ENCODE measurements around the gene CYB5R3.

The CYB5R3 gene

GRCh38 chr22:42632096-42632495, 17.1 kb downstream of the CYB5R3 start:
- DNase-seq (ENCODE audit: low read depth, low spot score): no peak
- H3K36me3 ChIP-seq (ENCODE audit: control insufficient read depth, insufficient read depth, low read length): peaks cover 16% of the 10 kb centered on the region
- H3K27ac ChIP-seq (ENCODE audit: low read length): no peak overlapping the region
- H3K4me1 ChIP-seq (ENCODE audit: control insufficient read depth, insufficient read depth, low read length): no peaks in the 10 kb centered on the region
- no CpG with 5 or more reads among the region's 13 CpGs for WGBS (ENCODE audit: insufficient coverage, insufficient read length)
- H3K4me3 ChIP-seq (ENCODE audit: low read length): no peak overlapping the region
- H3K27me3 ChIP-seq (ENCODE audit: control insufficient read depth, insufficient read depth, low read length): no peaks in the 10 kb centered on the region
- H3K9me3 ChIP-seq (ENCODE audit: control insufficient read depth, insufficient read depth, low read length): no peaks in the 10 kb centered on the region

GRCh38 chr22:42630901-42631602, 18.1 kb downstream of the CYB5R3 start:
- no CpG with 5 or more reads among the region's 28 CpGs for WGBS (ENCODE audit: insufficient coverage, insufficient read length)
- Histone ChIP-seq H3K27me3 (ENCODE audit: control insufficient read depth, insufficient read depth, low read length) (no peaks in the 10 kb centered on the region), H3K4me3 (ENCODE audit: low read length) (no peak overlapping the region), H3K36me3 (ENCODE audit: control insufficient read depth, insufficient read depth, low read length) (peaks cover 25% of the 10 kb centered on the region), H3K4me1 (ENCODE audit: control insufficient read depth, insufficient read depth, low read length) (no peaks in the 10 kb centered on the region), H3K9me3 (ENCODE audit: control insufficient read depth, insufficient read depth, low read length) (no peaks in the 10 kb centered on the region), H3K27ac (ENCODE audit: low read length) (no peak overlapping the region)
- DNase-seq (ENCODE audit: low read depth, low spot score): no peak

DNA sequence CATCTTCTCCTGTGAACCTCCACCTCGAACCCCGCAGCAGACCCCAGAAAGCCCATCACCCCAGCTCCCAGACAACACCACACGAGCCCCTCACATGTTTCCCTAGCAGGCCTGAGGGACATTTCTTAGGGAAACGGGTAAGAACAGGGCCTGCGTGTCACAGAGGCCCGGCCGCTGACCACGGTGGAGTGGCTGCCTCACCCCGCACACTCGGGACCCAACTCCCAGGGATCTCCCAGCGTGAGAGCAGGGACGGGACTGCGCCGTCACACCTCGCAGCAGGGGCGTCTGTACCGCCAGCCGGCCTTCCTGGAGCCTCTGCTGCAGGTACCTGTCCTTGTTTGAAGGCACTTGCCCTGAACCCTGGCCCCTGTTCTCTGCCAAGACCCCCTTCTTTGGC, 19.0 kb downstream of the CYB5R3 start:
- WGBS (ENCODE audit: insufficient coverage, insufficient read length): no CpG with 5 or more reads among the region's 18 CpGs
- Histone ChIP-seq H3K36me3 (ENCODE audit: control insufficient read depth, insufficient read depth, low read length) (peaks cover 25% of the 10 kb centered on the region), H3K9me3 (ENCODE audit: control insufficient read depth, insufficient read depth, low read length) (no peaks in the 10 kb centered on the region), H3K27me3 (ENCODE audit: control insufficient read depth, insufficient read depth, low read length) (no peaks in the 10 kb centered on the region), H3K4me1 (ENCODE audit: control insufficient read depth, insufficient read depth, low read length) (no peaks in the 10 kb centered on the region), H3K4me3 (ENCODE audit: low read length) (no peak overlapping the region), H3K27ac (ENCODE audit: low read length) (no peak overlapping the region)
- no peak for DNase-seq (ENCODE audit: low read depth, low spot score)

- WGBS (ENCODE audit: insufficient coverage, insufficient read length): no CpG with 5 or more reads among the region's 9 CpGs
- no peaks in the 10 kb centered on the region for H3K4me1 ChIP-seq (ENCODE audit: control insufficient read depth, insufficient read depth, low read length)
- no peaks in the 10 kb centered on the region for H3K27me3 ChIP-seq (ENCODE audit: control insufficient read depth, insufficient read depth, low read length)
- H3K4me3 ChIP-seq (ENCODE audit: low read length): no peak overlapping the region
- no peak for DNase-seq (ENCODE audit: low read depth, low spot score)
- H3K9me3 ChIP-seq (ENCODE audit: control insufficient read depth, insufficient read depth, low read length): no peaks in the 10 kb centered on the region
- peaks cover 25% of the 10 kb centered on the region for H3K36me3 ChIP-seq (ENCODE audit: control insufficient read depth, insufficient read depth, low read length)
- H3K27ac ChIP-seq (ENCODE audit: low read length): no peak overlapping the region
Observed at GRCh38 chr22:42627981-42628380, 21.2 kb downstream of the CYB5R3 start.

DNA sequence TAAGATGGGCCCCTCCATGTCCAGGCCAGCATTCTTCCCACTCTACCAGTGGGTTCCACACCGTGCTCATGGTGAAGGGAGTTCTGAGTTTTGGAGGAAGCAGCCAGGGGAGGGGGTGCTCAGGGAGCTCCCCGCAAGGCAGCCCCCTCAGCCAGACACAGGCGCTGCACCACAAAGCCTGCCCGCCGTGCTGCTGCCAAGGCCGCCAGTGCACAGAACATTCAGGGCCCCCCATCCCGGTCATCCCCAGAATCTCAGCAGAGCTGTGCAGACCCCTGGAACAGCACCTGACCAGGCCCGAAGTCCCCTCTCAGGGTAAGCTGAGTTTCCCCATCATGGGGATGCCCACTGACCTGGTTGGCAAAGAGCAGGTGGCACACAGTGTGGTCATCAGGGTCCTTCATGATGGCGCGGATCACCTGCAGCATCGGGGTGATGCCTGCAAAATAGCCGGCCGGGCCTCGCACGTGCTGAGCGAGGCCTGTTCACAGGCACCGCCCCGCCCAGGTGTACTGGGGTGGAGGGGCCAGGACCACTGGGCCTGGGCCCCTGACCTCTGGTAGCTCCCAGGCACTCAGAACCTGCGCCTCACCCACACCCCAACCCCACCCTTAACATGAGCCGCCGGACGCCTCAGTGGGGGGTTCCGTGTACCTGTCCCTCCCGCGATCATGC, 22.1 kb downstream of the CYB5R3 start:
- no peak overlapping the region for H3K27ac ChIP-seq (ENCODE audit: low read length)

GRCh38 chr22:42626431-42626830, 22.8 kb downstream of the CYB5R3 start:
- DNase-seq (ENCODE audit: low read depth, low spot score): no peak
- no peaks in the 10 kb centered on the region for H3K4me1 ChIP-seq (ENCODE audit: control insufficient read depth, insufficient read depth, low read length)
- H3K4me3 ChIP-seq (ENCODE audit: low read length): no peak overlapping the region
- no peak overlapping the region for H3K27ac ChIP-seq (ENCODE audit: low read length)
- WGBS (ENCODE audit: insufficient coverage, insufficient read length): no CpG with 5 or more reads among the region's 7 CpGs
- no peaks in the 10 kb centered on the region for H3K27me3 ChIP-seq (ENCODE audit: control insufficient read depth, insufficient read depth, low read length)
- H3K9me3 ChIP-seq (ENCODE audit: control insufficient read depth, insufficient read depth, low read length): no peaks in the 10 kb centered on the region
- peaks cover 25% of the 10 kb centered on the region for H3K36me3 ChIP-seq (ENCODE audit: control insufficient read depth, insufficient read depth, low read length)

More for the DNA sequence above, 22.1 kb downstream of the CYB5R3 start:
- no peaks in the 10 kb centered on the region for H3K9me3 ChIP-seq (ENCODE audit: control insufficient read depth, insufficient read depth, low read length)
- H3K4me3 ChIP-seq (ENCODE audit: low read length): no peak overlapping the region
- H3K4me1 ChIP-seq (ENCODE audit: control insufficient read depth, insufficient read depth, low read length): no peaks in the 10 kb centered on the region
- H3K27me3 ChIP-seq (ENCODE audit: control insufficient read depth, insufficient read depth, low read length): no peaks in the 10 kb centered on the region
- peaks cover 25% of the 10 kb centered on the region for H3K36me3 ChIP-seq (ENCODE audit: control insufficient read depth, insufficient read depth, low read length)
- WGBS (ENCODE audit: insufficient coverage, insufficient read length): no CpG with 5 or more reads among the region's 25 CpGs
- no peak for DNase-seq (ENCODE audit: low read depth, low spot score)

DNA sequence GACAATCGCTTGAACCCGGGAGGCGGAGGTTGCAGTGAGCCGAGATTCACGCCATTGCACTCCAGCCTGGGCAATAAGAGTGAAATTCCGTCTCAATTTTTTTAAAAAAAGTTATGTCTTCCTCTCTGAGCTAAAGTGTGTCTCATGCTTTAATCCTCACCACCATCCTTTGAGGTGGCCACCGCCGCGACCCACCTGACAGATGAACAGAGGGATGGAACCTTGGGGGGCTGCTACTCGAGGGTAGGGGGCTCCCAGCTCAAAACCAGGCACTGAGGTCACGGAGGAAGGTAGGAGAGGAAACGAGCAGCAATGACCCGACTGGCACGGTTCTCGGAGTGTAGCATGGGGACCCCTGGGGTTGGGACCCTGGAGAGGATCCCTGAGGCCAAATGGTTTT, 23.8 kb downstream of the CYB5R3 start:
- no peak for DNase-seq (ENCODE audit: low read depth, low spot score)
- no peaks in the 10 kb centered on the region for H3K4me1 ChIP-seq (ENCODE audit: control insufficient read depth, insufficient read depth, low read length)
- no peaks in the 10 kb centered on the region for H3K9me3 ChIP-seq (ENCODE audit: control insufficient read depth, insufficient read depth, low read length)
- peaks cover 21% of the 10 kb centered on the region for H3K36me3 ChIP-seq (ENCODE audit: control insufficient read depth, insufficient read depth, low read length)
- H3K27ac ChIP-seq (ENCODE audit: low read length): no peak overlapping the region
- H3K4me3 ChIP-seq (ENCODE audit: low read length): no peak overlapping the region
- no CpG with 5 or more reads among the region's 15 CpGs for WGBS (ENCODE audit: insufficient coverage, insufficient read length)
- no peaks in the 10 kb centered on the region for H3K27me3 ChIP-seq (ENCODE audit: control insufficient read depth, insufficient read depth, low read length)

- no peaks in the 10 kb centered on the region for H3K9me3 ChIP-seq (ENCODE audit: control insufficient read depth, insufficient read depth, low read length)
- no peak overlapping the region for H3K4me3 ChIP-seq (ENCODE audit: low read length)
- DNase-seq (ENCODE audit: low read depth, low spot score): no peak
- no peaks in the 10 kb centered on the region for H3K4me1 ChIP-seq (ENCODE audit: control insufficient read depth, insufficient read depth, low read length)
- H3K36me3 ChIP-seq (ENCODE audit: control insufficient read depth, insufficient read depth, low read length): peaks cover 21% of the 10 kb centered on the region
- no peak overlapping the region for H3K27ac ChIP-seq (ENCODE audit: low read length)
- whole genome bisulfite sequencing (ENCODE audit: insufficient coverage, insufficient read length): no CpG with 5 or more reads among the region's 12 CpGs
- H3K27me3 ChIP-seq (ENCODE audit: control insufficient read depth, insufficient read depth, low read length): no peaks in the 10 kb centered on the region
Observed at GRCh38 chr22:42624551-42625106, 24.6 kb downstream of the CYB5R3 start.

GRCh38 chr22:42623756-42624441, 25.3 kb downstream of the CYB5R3 start:
- WGBS (ENCODE audit: insufficient coverage, insufficient read length): no CpG with 5 or more reads among the region's 29 CpGs
- DNase-seq (ENCODE audit: low read depth, low spot score): no peak
- H3K36me3 ChIP-seq (ENCODE audit: control insufficient read depth, insufficient read depth, low read length): peaks cover 26% of the 10 kb centered on the region
- no peak overlapping the region for H3K27ac ChIP-seq (ENCODE audit: low read length)
- H3K27me3 ChIP-seq (ENCODE audit: control insufficient read depth, insufficient read depth, low read length): no peaks in the 10 kb centered on the region
- H3K9me3 ChIP-seq (ENCODE audit: control insufficient read depth, insufficient read depth, low read length): no peaks in the 10 kb centered on the region
- no peak overlapping the region for H3K4me3 ChIP-seq (ENCODE audit: low read length)
- no peaks in the 10 kb centered on the region for H3K4me1 ChIP-seq (ENCODE audit: control insufficient read depth, insufficient read depth, low read length)

GRCh38 chr22:42623301-42623751, 25.9 kb downstream of the CYB5R3 start:
- Histone ChIP-seq H3K27me3 (ENCODE audit: control insufficient read depth, insufficient read depth, low read length) (no peaks in the 10 kb centered on the region), H3K9me3 (ENCODE audit: control insufficient read depth, insufficient read depth, low read length) (no peaks in the 10 kb centered on the region), H3K27ac (ENCODE audit: low read length) (no peak overlapping the region), H3K4me3 (ENCODE audit: low read length) (no peak overlapping the region), H3K4me1 (ENCODE audit: control insufficient read depth, insufficient read depth, low read length) (no peaks in the 10 kb centered on the region), H3K36me3 (ENCODE audit: control insufficient read depth, insufficient read depth, low read length) (peaks cover 26% of the 10 kb centered on the region)
- no peak for DNase-seq (ENCODE audit: low read depth, low spot score)
- WGBS (ENCODE audit: insufficient coverage, insufficient read length): no CpG with 5 or more reads among the region's 18 CpGs

Data from iPS DF 6.9 (cell line).